Fibroblast of pulmonary artery (primary cell): Measurements from ENCODE around the gene LRRC27.

Source experiments
- DNase-seq: peaks from one replicate; pipeline ENCODE4 v3.0.0-alpha.2; 2010; ENCODE audit warnings: low read depth
- H3K4me3 ChIP-seq: replicated peaks from 2 replicates; pipeline ENCODE4 v1.5.1; 2011; ENCODE audit warnings: low read depth, mild to moderate bottlenecking, control low read depth, low read length, moderate library complexity
- CTCF ChIP-seq: IDR thresholded peaks from 2 replicates; pipeline ENCODE4 v1.5.1; 2011; ENCODE audit warnings: mild to moderate bottlenecking, control low read depth, low read length, inconsistent platforms; ENCODE audit errors: missing control alignments

The LRRC27 gene

GRCh38 chr10:132427006-132427771 is 95.2 kb downstream of the LRRC27 start:
- TF ChIP-seq CTCF = no peak
- H3K4me3 ChIP-seq = no peak overlapping the region
- DNase-seq = no peak

- no peak for TF ChIP-seq CTCF
- DNase-seq = no peak
- H3K4me3 ChIP-seq = no peak overlapping the region
Observed at GRCh38 chr10:132427939-132428367, 96.0 kb downstream of the LRRC27 start.

GRCh38 chr10:132428486-132428995 is 96.5 kb downstream of the LRRC27 start:
- no peak overlapping the region for H3K4me3 ChIP-seq

More at GRCh38 chr10:132428486-132428995, 96.5 kb downstream of the LRRC27 start:
- no peak for TF ChIP-seq CTCF
- no peak for DNase-seq
